ENCODE measurements around the gene CMSS1.
A peak's percentile ranks its signal among the peaks of the same experiment; 100 is the strongest.

CMSS1 gene

DNA sequence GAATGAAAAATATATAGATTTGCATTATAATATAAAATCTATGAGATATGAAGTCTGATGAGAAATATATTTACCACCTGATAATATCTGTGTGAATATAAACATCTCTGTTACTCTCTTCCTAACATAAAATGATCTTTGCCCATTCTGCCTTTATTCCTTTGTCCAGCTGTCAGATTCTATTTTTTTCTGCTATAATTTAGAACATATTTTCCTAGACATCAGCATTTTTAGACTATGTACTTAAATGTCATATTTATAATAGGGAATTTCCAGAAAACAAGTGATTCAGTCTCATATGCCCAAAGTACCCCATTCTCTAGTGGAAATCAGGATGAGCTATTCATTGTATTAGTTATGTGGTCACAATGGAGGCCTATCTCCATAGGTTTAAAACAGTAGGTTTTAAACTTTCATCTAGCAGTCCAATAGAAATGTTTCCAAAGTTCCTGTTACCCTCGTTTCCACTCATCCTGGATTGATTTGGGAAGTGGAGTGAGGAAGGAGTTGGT lies 213.3 kb downstream of the CMSS1 start:
- no peaks in the 10 kb centered on the region for H3K79me2 ChIP-seq (ENCODE audit: control insufficient read depth, insufficient read depth, low read length, poor library complexity)
- H3K9me3 ChIP-seq (ENCODE audit: insufficient read depth, low read depth, low read length): no peaks in the 10 kb centered on the region
- no peak overlapping the region for H3K27ac ChIP-seq (ENCODE audit: low read depth, low read length)
- H3K27me3 ChIP-seq (ENCODE audit: insufficient read depth, low read length): no peaks in the 10 kb centered on the region
- H2BK12ac ChIP-seq (ENCODE audit: low read length): no peak overlapping the region
- H3K79me1 ChIP-seq (ENCODE audit: low read length): peaks cover 3% of the 10 kb centered on the region
- no peak overlapping the region for H4K8ac ChIP-seq (ENCODE audit: low read depth, low read length)
- H3K4me1 ChIP-seq (ENCODE audit: control insufficient read depth in 1 of 2, insufficient read depth in 2 of 2, low read length in 2 of 2): peaks cover 2% of the 10 kb centered on the region in 2 experiments
- H2BK120ac ChIP-seq (ENCODE audit: insufficient read depth, low read length, poor library complexity): no peak overlapping the region
- no peak overlapping the region for H3K18ac ChIP-seq (ENCODE audit: low read length)
- H4K12ac ChIP-seq (ENCODE audit: low read depth, low read length): no peak overlapping the region
- H4K91ac ChIP-seq (ENCODE audit: low read depth, low read length): no peak overlapping the region
- no peak overlapping the region for H3K23ac ChIP-seq (ENCODE audit: low read length)
- H3K14ac ChIP-seq (ENCODE audit: low read length): no peak overlapping the region
- H3K4me3 ChIP-seq (ENCODE audit: low read depth, low read length): no peak overlapping the region
- no peak overlapping the region for H3K4me2 ChIP-seq (ENCODE audit: low read length)
- no peak overlapping the region for H3K4ac ChIP-seq (ENCODE audit: low read depth, low read length)
- no peak overlapping the region for H2AK5ac ChIP-seq (ENCODE audit: low read length)
- H2AFZ ChIP-seq (ENCODE audit: insufficient read depth, low read length, poor library complexity): no peak overlapping the region
- no peak for DNase-seq
- H3K9ac ChIP-seq (ENCODE audit: low read length): no peak overlapping the region
- H2BK5ac ChIP-seq (ENCODE audit: low read depth, low read length, poor library complexity): no peak overlapping the region
- WGBS (ENCODE audit: extremely low coverage, insufficient coverage, insufficient read length): no CpG with 5 or more reads among the region's 1 CpG
- no peaks in the 10 kb centered on the region for H3K36me3 ChIP-seq (ENCODE audit: control insufficient read depth in 1 of 2, insufficient read depth in 2 of 2, low read length in 2 of 2)

DNA sequence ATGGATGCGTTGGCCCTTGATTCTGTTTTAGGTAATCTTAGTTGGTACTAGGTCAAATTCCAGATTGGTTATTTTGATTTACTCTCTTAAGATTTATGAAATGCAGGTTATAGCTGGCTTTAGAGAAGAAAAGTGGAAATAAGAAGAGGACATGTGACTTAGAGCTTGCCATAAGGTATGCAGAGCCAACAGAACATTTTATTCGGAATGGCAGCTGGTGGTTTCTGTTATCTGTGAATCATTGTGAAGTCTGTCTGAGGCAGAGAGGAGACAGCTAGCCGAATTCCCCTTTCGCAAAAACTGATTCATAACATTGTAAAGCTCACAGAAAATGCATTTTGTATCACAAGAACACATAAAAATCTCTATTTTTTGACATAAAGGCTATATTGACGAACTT lies 214.6 kb downstream of the CMSS1 start:
- Histone ChIP-seq H3K4me2 (ENCODE audit: low read length) (no peak overlapping the region), H3K27ac (ENCODE audit: low read depth, low read length) (no peak overlapping the region), H3K4me1 (ENCODE audit: control insufficient read depth in 1 of 2, insufficient read depth in 2 of 2, low read length in 2 of 2) (peaks cover 2% of the 10 kb centered on the region in 2 experiments), H3K4ac (ENCODE audit: low read depth, low read length) (no peak overlapping the region), H3K4me3 (ENCODE audit: low read depth, low read length) (no peak overlapping the region), H2BK12ac (ENCODE audit: low read length) (no peak overlapping the region), H3K36me3 (ENCODE audit: control insufficient read depth in 1 of 2, insufficient read depth in 2 of 2, low read length in 2 of 2) (no peaks in the 10 kb centered on the region), H4K12ac (ENCODE audit: low read depth, low read length) (no peak overlapping the region), H3K9ac (ENCODE audit: low read length) (no peak overlapping the region), H2BK5ac (ENCODE audit: low read depth, low read length, poor library complexity) (no peak overlapping the region), H3K79me1 (ENCODE audit: low read length) (peaks cover 3% of the 10 kb centered on the region), H3K18ac (ENCODE audit: low read length) (no peak overlapping the region), H4K8ac (ENCODE audit: low read depth, low read length) (no peak overlapping the region), H3K14ac (ENCODE audit: low read length) (no peak overlapping the region), H3K27me3 (ENCODE audit: insufficient read depth, low read length) (no peaks in the 10 kb centered on the region), H2BK120ac (ENCODE audit: insufficient read depth, low read length, poor library complexity) (no peak overlapping the region), H3K79me2 (ENCODE audit: control insufficient read depth, insufficient read depth, low read length, poor library complexity) (no peaks in the 10 kb centered on the region), H3K9me3 (ENCODE audit: insufficient read depth, low read depth, low read length) (no peaks in the 10 kb centered on the region), H3K23ac (ENCODE audit: low read length) (no peak overlapping the region), H2AK5ac (ENCODE audit: low read length) (no peak overlapping the region), H2AFZ (ENCODE audit: insufficient read depth, low read length, poor library complexity) (no peak overlapping the region), H4K91ac (ENCODE audit: low read depth, low read length) (no peak overlapping the region)
- peak; percentile 35 to 54 for DNase-seq
- WGBS (ENCODE audit: extremely low coverage, insufficient coverage, insufficient read length): no CpG with 5 or more reads among the region's 5 CpGs

GRCh38 chr3:100033184-100033583 lies 215.5 kb downstream of the CMSS1 start:
- H3K9me3 ChIP-seq (ENCODE audit: insufficient read depth, low read depth, low read length): no peaks in the 10 kb centered on the region
- no peaks in the 10 kb centered on the region for H3K36me3 ChIP-seq (ENCODE audit: control insufficient read depth in 1 of 2, insufficient read depth in 2 of 2, low read length in 2 of 2)
- H2BK5ac ChIP-seq (ENCODE audit: low read depth, low read length, poor library complexity): peak overlapping the region; percentile 49
- H4K91ac ChIP-seq (ENCODE audit: low read depth, low read length): no peak overlapping the region
- H2AFZ ChIP-seq (ENCODE audit: insufficient read depth, low read length, poor library complexity): no peak overlapping the region
- no peak overlapping the region for H2BK12ac ChIP-seq (ENCODE audit: low read length)
- H3K4me2 ChIP-seq (ENCODE audit: low read length): no peak overlapping the region
- H4K8ac ChIP-seq (ENCODE audit: low read depth, low read length): no peak overlapping the region
- no peak overlapping the region for H3K9ac ChIP-seq (ENCODE audit: low read length)
- peak in 1 of 2 donors; percentile 8 for DNase-seq
- no peak overlapping the region for H3K4me3 ChIP-seq (ENCODE audit: low read depth, low read length)
- H3K4me1 ChIP-seq (ENCODE audit: control insufficient read depth in 1 of 2, insufficient read depth in 2 of 2, low read length in 2 of 2): peaks cover 2% of the 10 kb centered on the region in 2 experiments
- no peak overlapping the region for H2AK5ac ChIP-seq (ENCODE audit: low read length)
- H3K23ac ChIP-seq (ENCODE audit: low read length): no peak overlapping the region
- no peak overlapping the region for H2BK120ac ChIP-seq (ENCODE audit: insufficient read depth, low read length, poor library complexity)
- no peak overlapping the region for H3K4ac ChIP-seq (ENCODE audit: low read depth, low read length)
- no peaks in the 10 kb centered on the region for H3K79me2 ChIP-seq (ENCODE audit: control insufficient read depth, insufficient read depth, low read length, poor library complexity)
- H3K79me1 ChIP-seq (ENCODE audit: low read length): peaks cover 3% of the 10 kb centered on the region
- no peaks in the 10 kb centered on the region for H3K27me3 ChIP-seq (ENCODE audit: insufficient read depth, low read length)
- WGBS (ENCODE audit: extremely low coverage, insufficient coverage, insufficient read length): no CpG with 5 or more reads among the region's 1 CpG
- H3K18ac ChIP-seq (ENCODE audit: low read length): no peak overlapping the region
- no peak overlapping the region for H4K12ac ChIP-seq (ENCODE audit: low read depth, low read length)
- no peak overlapping the region for H3K14ac ChIP-seq (ENCODE audit: low read length)
- peak overlapping the region; percentile 86 for H3K27ac ChIP-seq (ENCODE audit: low read depth, low read length)

- WGBS (ENCODE audit: extremely low coverage, insufficient coverage, insufficient read length): no CpG with 5 or more reads among the region's 3 CpGs
These were observed 216.3 kb downstream of the CMSS1 start for GRCh38 chr3:100033903-100034471.

More at GRCh38 chr3:100033903-100034471, 216.3 kb downstream of the CMSS1 start:
- Histone ChIP-seq H3K4me1 (ENCODE audit: control insufficient read depth in 1 of 2, insufficient read depth in 2 of 2, low read length in 2 of 2) (peaks cover 2% of the 10 kb centered on the region in 2 experiments), H3K79me2 (ENCODE audit: control insufficient read depth, insufficient read depth, low read length, poor library complexity) (no peaks in the 10 kb centered on the region), H3K18ac (ENCODE audit: low read length) (no peak overlapping the region), H3K36me3 (ENCODE audit: control insufficient read depth in 1 of 2, insufficient read depth in 2 of 2, low read length in 2 of 2) (no peaks in the 10 kb centered on the region), H4K8ac (ENCODE audit: low read depth, low read length) (no peak overlapping the region), H4K12ac (ENCODE audit: low read depth, low read length) (no peak overlapping the region), H3K23ac (ENCODE audit: low read length) (no peak overlapping the region), H3K14ac (ENCODE audit: low read length) (no peak overlapping the region), H3K9ac (ENCODE audit: low read length) (no peak overlapping the region), H3K4ac (ENCODE audit: low read depth, low read length) (no peak overlapping the region), H4K91ac (ENCODE audit: low read depth, low read length) (no peak overlapping the region), H2AFZ (ENCODE audit: insufficient read depth, low read length, poor library complexity) (no peak overlapping the region), H3K4me2 (ENCODE audit: low read length) (no peak overlapping the region), H2BK5ac (ENCODE audit: low read depth, low read length, poor library complexity) (no peak overlapping the region), H2BK120ac (ENCODE audit: insufficient read depth, low read length, poor library complexity) (no peak overlapping the region), H2BK12ac (ENCODE audit: low read length) (no peak overlapping the region), H3K27me3 (ENCODE audit: insufficient read depth, low read length) (no peaks in the 10 kb centered on the region), H3K27ac (ENCODE audit: low read depth, low read length) (peak overlapping the region; percentile 57), H3K4me3 (ENCODE audit: low read depth, low read length) (no peak overlapping the region), H2AK5ac (ENCODE audit: low read length) (no peak overlapping the region), H3K9me3 (ENCODE audit: insufficient read depth, low read depth, low read length) (no peaks in the 10 kb centered on the region), H3K79me1 (ENCODE audit: low read length) (peaks cover 3% of the 10 kb centered on the region)
- peak; percentile 38 to 63 for DNase-seq
